HCT116 (cell line): ENCODE data around the gene GNB1L. TPM values are rescaled to one million over a fixed set of nuclear protein-coding genes. Genes with fewer than 3 reads are reported as not detected.
A peak's percentile ranks its signal among the peaks of the same experiment; 100 is the strongest.

Experiments used
- ATAC-seq: fragments of 200-7000 bp; cut with Tn5 transposase; 2 replicates; pipeline ENCODE4 v1.9.1; 2020; ENCODE audit warnings: mild to moderate bottlenecking, moderate library complexity
- BruUV-seq: library from RNA; stranded (reverse); fragments of 400-500 nt; replicated peaks from 2 replicates; lab custom pipeline; 2021; lab: Mats Ljungman, UMichigan
- CTCF ChIA-PET: fragments of 300-600 bp; sonication (Branson Sonifier 250); formaldehyde crosslinking; loops from one replicate; lab custom pipeline; 2021; ENCODE audit warnings: antibody characterized with exemption; lab: Charles Lee
- POLR2A ChIA-PET: fragments of 300-600, 350-600 bp; sonication (Branson Sonifier 250); formaldehyde crosslinking; loops from one replicate; lab custom pipeline; 2021; ENCODE audit warnings: antibody characterized with exemption; lab: Charles Lee
- RAD21 ChIA-PET, 2 experiments: fragments of 300-600 bp; sonication (Branson Sonifier 250); formaldehyde crosslinking; loops; one replicate each; lab custom pipeline; 2023; ENCODE audit warnings: low total read pairs in 2 of 2; ENCODE audit not compliant: uncharacterized antibody in 2 of 2, unreplicated experiment in 2 of 2, low non-redundant PET in 1 of 2; lab: Charles Lee
- DNase-seq: peaks from one replicate; pipeline ENCODE4 v3.0.0-alpha.2; 2010; ENCODE audit warnings: low read depth, low spot score
- H2AFZ ChIP-seq: fragments of 200-600 bp; shearing (Covaris generic), sonication (generic); 2 replicates; pipeline ENCODE4 v1.6.1; 2017; ENCODE audit warnings: low read depth, mixed run types, mixed read lengths, antibody characterized with exemption, low read length; ENCODE audit not compliant: poor library complexity, severe bottlenecking
- H3K27ac ChIP-seq: 2 replicates; pipeline ENCODE4 v1.5.1; 2012; ENCODE audit warnings: low read depth, low read length
- H3K27me3 ChIP-seq: fragments of 200-600 bp; sonication (generic); 2 replicates; pipeline ENCODE4 v1.6.1; 2016; ENCODE audit warnings: mixed run types, low read length, mixed read lengths; ENCODE audit not compliant: insufficient read depth
- H3K36me3 ChIP-seq, 2 experiments: fragments of 200-500 bp in 1 of 2; fragments of 200-600 bp in 1 of 2; sonication (Bioruptor generic) in 1 of 2; sonication (generic) in 1 of 2; 2 replicates each; pipeline versions ENCODE4 v1.5.1 to v1.6.1; 2014 to 2016; ENCODE audit warnings: low read length in 2 of 2, inconsistent platforms in 1 of 2, mixed read lengths in 1 of 2, mixed run types in 1 of 2; ENCODE audit not compliant: insufficient read depth in 2 of 2, control insufficient read depth in 1 of 2
- H3K4me1 ChIP-seq, 2 experiments: fragments of 200-600 bp in 1 of 2; sonication (generic) in 1 of 2; 2 replicates each; pipeline versions ENCODE4 v1.5.1 to v1.6.1; 2012 to 2017; ENCODE audit warnings: low read length in 2 of 2, inconsistent platforms in 1 of 2, mild to moderate bottlenecking in 1 of 2, mixed read lengths in 1 of 2, mixed run types in 1 of 2, moderate library complexity in 1 of 2; ENCODE audit not compliant: insufficient read depth in 2 of 2, control insufficient read depth in 1 of 2
- H3K4me2 ChIP-seq: fragments of 200-600 bp; sonication (generic); 2 replicates; pipeline ENCODE4 v1.6.1; 2017; ENCODE audit warnings: mixed run types, low read length, mixed read lengths
- H3K4me3 ChIP-seq, 2 experiments: fragments of 200-600 bp in 1 of 2; sonication (generic) in 1 of 2; replicated peaks in 1 of 2; 2 replicates each; pipeline ENCODE4 v1.5.1; 2011 to 2016; ENCODE audit warnings: low read length in 2 of 2, control low read depth in 1 of 2, low read depth in 1 of 2, mild to moderate bottlenecking in 1 of 2, mixed read lengths in 1 of 2, mixed run types in 1 of 2
- H3K79me2 ChIP-seq: fragments of 200-600 bp; sonication (generic); 2 replicates; pipeline ENCODE4 v1.6.1; 2017; ENCODE audit warnings: mild to moderate bottlenecking, mixed run types, low read length, moderate library complexity, mixed read lengths; ENCODE audit not compliant: insufficient read depth
- H3K9ac ChIP-seq: fragments of 200-600 bp; sonication (generic); 2 replicates; pipeline ENCODE4 v1.6.1; 2016; ENCODE audit warnings: low read length, mixed read lengths
- H3K9me2 ChIP-seq: fragments of 200-600 bp; sonication (generic), shearing (Covaris generic); 2 replicates; pipeline ENCODE4 v1.6.1; 2017; ENCODE audit warnings: mixed run types, mild to moderate bottlenecking, moderate library complexity; ENCODE audit not compliant: insufficient read depth
- H3K9me3 ChIP-seq, 2 experiments: fragments of 200-500 bp in 1 of 2; fragments of 200-600 bp in 1 of 2; sonication (Bioruptor generic) in 1 of 2; sonication (generic) in 1 of 2; 2 replicates each; pipeline ENCODE4 v1.6.1; 2014 to 2017; ENCODE audit warnings: low read length in 2 of 2, mixed read lengths in 2 of 2, inconsistent platforms in 1 of 2, low read depth in 1 of 2, mild to moderate bottlenecking in 1 of 2, mixed run types in 1 of 2, moderate library complexity in 1 of 2; ENCODE audit not compliant: control insufficient read depth in 1 of 2, insufficient read depth in 1 of 2
- H4K20me1 ChIP-seq: fragments of 200-600 bp; sonication (generic), shearing (Covaris generic); 2 replicates; pipeline ENCODE4 v1.6.1; 2017; ENCODE audit warnings: mixed run types, mild to moderate bottlenecking, moderate library complexity; ENCODE audit not compliant: insufficient read depth
- EZH2 ChIP-seq: fragments of 200-600 bp; sonication (generic); IDR thresholded peaks from 2 replicates; pipeline ENCODE4 v1.6.1; 2017; ENCODE audit warnings: antibody characterized with exemption, mixed run types
- FOSL1 ChIP-seq: IDR thresholded peaks from 2 replicates; pipeline ENCODE4 v1.6.1; 2012; ENCODE audit warnings: low read depth
- POLR2A ChIP-seq: IDR thresholded peaks from 2 replicates; pipeline ENCODE4 v1.7.0; 2011; ENCODE audit warnings: borderline replicate concordance; ENCODE audit not compliant: insufficient read depth, insufficient read length; ENCODE audit errors: extremely low read depth
- SRF ChIP-seq: IDR thresholded peaks from 2 replicates; pipeline ENCODE4 v1.6.1; 2012; ENCODE audit warnings: low read depth
- intact Hi-C: fragments of 100-400 bp; cut with micrococcal nuclease; formaldehyde crosslinking; loops from 2 replicates; pipeline ENCODE4 v1.10.0; 2022
- total RNA-seq: library from RNA; stranded (reverse); gene quantifications from one replicate; pipeline ENCODE4 v1.2.1, GENCODE V29; 2021; ENCODE audit not compliant: unreplicated experiment
- TF ChIP-seq, protein P1 (sequence below): IDR thresholded peaks from 2 replicates; pipeline ENCODE4 v1.6.1; 2012; ENCODE audit warnings: low read depth
- TF ChIP-seq, protein P2 (sequence below): IDR thresholded peaks from 2 replicates; pipeline ENCODE4 v1.6.1; 2012

The GNB1L gene
- total RNA-seq, 1 experiment from 2014 or later = 12.1 TPM

DNA sequence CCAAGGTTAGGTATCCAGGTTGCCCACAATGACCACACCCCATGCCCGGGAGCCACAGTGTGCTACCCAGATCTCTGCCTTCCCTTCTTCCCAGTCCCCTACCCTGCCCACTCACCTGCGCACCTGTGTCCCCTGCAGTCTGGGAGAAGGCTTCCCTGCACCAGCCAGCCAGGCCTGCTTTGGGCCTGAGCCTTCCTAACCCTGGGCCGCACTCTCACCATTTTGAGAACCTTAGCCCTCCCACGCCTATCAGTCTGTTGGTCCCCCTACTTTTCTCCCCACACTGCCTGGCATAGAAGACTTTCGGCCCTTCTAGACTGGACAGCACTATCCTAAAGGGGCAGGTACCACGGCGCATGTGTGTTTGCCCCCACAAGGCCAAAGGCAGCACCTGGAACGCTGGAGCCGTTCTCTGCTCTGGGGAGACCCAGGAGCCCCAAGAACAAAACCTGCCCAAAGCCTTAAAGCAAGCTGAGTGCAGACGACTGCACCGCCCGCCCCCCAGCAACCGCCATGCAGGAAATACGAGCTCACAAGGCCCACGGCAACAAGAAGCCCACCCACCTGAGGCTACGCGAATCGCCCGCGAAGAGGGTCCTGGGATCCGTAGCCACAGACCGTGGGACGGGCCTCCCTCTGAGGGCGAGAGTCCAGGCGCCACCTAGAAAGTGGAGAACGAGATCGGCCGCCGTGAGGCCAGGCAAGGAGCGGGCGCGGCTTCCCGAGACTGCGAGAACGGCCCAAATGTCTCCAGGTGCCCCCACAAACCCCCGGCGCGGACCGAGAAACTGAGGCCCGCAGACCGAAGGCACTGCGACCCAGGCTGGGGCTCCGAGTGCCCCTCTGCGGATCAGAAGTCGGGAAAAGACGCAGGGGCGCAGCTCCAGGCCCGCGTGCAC is 546 bp downstream of the GNB1L start:
- Histone ChIP-seq H3K27ac (peak overlapping the region; percentile 99), H3K79me2 (peaks cover 67% of the 10 kb centered on the region), H2AFZ (no peak overlapping the region), H3K9me3 (no peaks in the 10 kb centered on the region), H3K4me1 (peaks cover 47 to 61% of the 10 kb centered on the region in 2 experiments), H4K20me1 (peaks cover 3% of the 10 kb centered on the region; the same call in 1 of the 2 replicates), H3K4me3 (peak overlapping the region; percentile 97 to 99), H3K9ac (peak overlapping the region; percentile 97), H3K36me3 (peaks cover 14% of the 10 kb centered on the region in 2 experiments; a peak in 3 of 4 replicates), H3K9me2 (no peaks in the 10 kb centered on the region), H3K27me3 (no peaks in the 10 kb centered on the region), H3K4me2 (peak overlapping the region; percentile 94)
- RAD21 ChIA-PET = no interaction called here
- intact Hi-C loops = no loop called here
- no peak for TF ChIP-seq SRF
- CTCF ChIA-PET = no interaction called here
- ATAC-seq = peak; percentile 2
- POLR2A ChIA-PET = interaction anchor here (0.8 kb wide), 1 partner anchor 91 kb away, joined by 3 read pairs; no protein-coding TSS in a partner anchor
- peak; percentile 2 for DNase-seq
- TSS peak; percentile 54 for BruUV-seq

DNA sequence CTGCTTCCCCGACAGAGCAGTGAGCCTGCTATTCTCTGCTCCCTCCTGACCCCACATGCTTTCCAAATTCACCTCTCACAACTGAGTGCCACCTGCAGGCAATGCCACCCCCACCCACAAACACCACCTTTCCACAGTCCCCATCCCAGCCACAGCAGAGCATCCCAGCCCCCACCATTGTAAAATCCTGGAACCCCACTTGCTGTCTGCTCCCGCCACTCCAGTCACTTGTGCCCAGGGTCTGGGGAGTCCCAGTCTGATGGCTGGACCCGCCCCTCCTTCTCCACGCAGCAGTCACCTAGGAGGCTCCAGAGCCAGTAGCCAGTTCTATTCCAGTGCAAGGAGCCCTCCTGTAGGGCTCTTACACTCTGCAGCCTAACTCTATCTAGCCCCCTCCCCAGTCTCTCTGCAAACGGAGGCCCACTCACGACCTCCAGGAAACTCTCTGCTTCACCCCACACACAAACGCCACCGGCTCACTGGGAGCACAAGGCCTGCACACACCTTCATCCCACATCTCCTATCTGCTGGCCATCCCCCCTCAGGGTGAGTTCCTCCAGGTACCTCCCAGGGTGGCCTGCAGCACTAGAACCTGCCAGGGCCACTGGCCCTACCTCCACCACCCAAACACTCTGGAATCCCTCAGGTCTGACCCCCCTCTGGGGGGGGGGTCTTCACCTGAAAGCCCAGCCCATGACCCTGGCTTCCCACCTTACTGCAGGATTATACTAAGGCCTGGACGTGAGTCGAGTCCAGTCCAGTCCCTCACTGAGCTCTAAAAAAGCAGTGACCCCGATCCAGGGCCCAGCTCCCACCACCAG is 1.4 kb downstream of the GNB1L start:
- Histone ChIP-seq H2AFZ (no peak overlapping the region), H3K9me2 (no peaks in the 10 kb centered on the region), H3K9ac (peak overlapping the region; percentile 97), H3K9me3 (no peaks in the 10 kb centered on the region), H3K27ac (peak overlapping the region; percentile 99), H3K79me2 (peaks cover 73% of the 10 kb centered on the region), H3K36me3 (peaks cover 14% of the 10 kb centered on the region in 2 experiments; a peak in 3 of 4 replicates), H4K20me1 (peaks cover 3% of the 10 kb centered on the region; the same call in 1 of the 2 replicates), H3K4me2 (peak overlapping the region; percentile 94), H3K27me3 (no peaks in the 10 kb centered on the region), H3K4me3 (peak overlapping the region; percentile 97 to 99), H3K4me1 (peaks cover 56 to 70% of the 10 kb centered on the region in 2 experiments)
- ATAC-seq (no peak), DNase-seq (no peak)
- no TSS peak for BruUV-seq
- ChIA-PET POLR2A (interaction anchor here (0.8 kb wide), 1 partner anchor 90 kb away, joined by 3 read pairs; no protein-coding TSS in a partner anchor), CTCF (no interaction called here), RAD21 (no interaction called here)
- intact Hi-C loops = no loop called here
- TF ChIP-seq, protein P1, sequence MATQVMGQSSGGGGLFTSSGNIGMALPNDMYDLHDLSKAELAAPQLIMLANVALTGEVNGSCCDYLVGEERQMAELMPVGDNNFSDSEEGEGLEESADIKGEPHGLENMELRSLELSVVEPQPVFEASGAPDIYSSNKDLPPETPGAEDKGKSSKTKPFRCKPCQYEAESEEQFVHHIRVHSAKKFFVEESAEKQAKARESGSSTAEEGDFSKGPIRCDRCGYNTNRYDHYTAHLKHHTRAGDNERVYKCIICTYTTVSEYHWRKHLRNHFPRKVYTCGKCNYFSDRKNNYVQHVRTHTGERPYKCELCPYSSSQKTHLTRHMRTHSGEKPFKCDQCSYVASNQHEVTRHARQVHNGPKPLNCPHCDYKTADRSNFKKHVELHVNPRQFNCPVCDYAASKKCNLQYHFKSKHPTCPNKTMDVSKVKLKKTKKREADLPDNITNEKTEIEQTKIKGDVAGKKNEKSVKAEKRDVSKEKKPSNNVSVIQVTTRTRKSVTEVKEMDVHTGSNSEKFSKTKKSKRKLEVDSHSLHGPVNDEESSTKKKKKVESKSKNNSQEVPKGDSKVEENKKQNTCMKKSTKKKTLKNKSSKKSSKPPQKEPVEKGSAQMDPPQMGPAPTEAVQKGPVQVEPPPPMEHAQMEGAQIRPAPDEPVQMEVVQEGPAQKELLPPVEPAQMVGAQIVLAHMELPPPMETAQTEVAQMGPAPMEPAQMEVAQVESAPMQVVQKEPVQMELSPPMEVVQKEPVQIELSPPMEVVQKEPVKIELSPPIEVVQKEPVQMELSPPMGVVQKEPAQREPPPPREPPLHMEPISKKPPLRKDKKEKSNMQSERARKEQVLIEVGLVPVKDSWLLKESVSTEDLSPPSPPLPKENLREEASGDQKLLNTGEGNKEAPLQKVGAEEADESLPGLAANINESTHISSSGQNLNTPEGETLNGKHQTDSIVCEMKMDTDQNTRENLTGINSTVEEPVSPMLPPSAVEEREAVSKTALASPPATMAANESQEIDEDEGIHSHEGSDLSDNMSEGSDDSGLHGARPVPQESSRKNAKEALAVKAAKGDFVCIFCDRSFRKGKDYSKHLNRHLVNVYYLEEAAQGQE = no peak
- TF ChIP-seq POLR2A (no peak), EZH2 (no peak), FOSL1 (no peak)
- TF ChIP-seq, protein P2, sequence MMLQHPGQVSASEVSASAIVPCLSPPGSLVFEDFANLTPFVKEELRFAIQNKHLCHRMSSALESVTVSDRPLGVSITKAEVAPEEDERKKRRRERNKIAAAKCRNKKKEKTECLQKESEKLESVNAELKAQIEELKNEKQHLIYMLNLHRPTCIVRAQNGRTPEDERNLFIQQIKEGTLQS = no peak
